ENCODE measurements around the gene TMEM258. TPM values are rescaled to one million over a fixed set of nuclear protein-coding genes. Genes with fewer than 3 reads are reported as not detected.

TMEM258 gene
- total RNA-seq, 2 donors from 2014 or later = 8.6 to 29.1 TPM

GRCh38 chr11:61785837-61786402 is 6.5 kb downstream of the TMEM258 start:
- no peaks in the 10 kb centered on the region for H3K27me3 ChIP-seq
- no peak overlapping the region for H3K27ac ChIP-seq
- WGBS, 2 donors = 83% methylated on average over 4 to 11 of the region's 11 CpGs
- peaks cover 9% of the 10 kb centered on the region for H3K4me1 ChIP-seq
- no peaks in the 10 kb centered on the region for H3K9me3 ChIP-seq
- no peak for TF ChIP-seq CTCF (IDR thresholded peaks at IDR 0.05)
- TF ChIP-seq POLR2A (IDR thresholded peaks at IDR 0.05) = no peak
- ATAC-seq (no peak), DNase-seq (no peak)
- intact Hi-C loops (cut with DNase I) = no loop called here
- no peak overlapping the region for H3K4me3 ChIP-seq
- H3K36me3 ChIP-seq (replicated peaks in 1 of 2; ENCODE audit: insufficient read depth in 1 of 2, low read depth in 2 of 2) = peaks cover 0 to 49% of the 10 kb centered on the region in 2 donors

- TF ChIP-seq CTCF (IDR thresholded peaks at IDR 0.05) (no peak), POLR2A (IDR thresholded peaks at IDR 0.05) (no peak)
- H3K27me3 ChIP-seq = no peaks in the 10 kb centered on the region
- peaks cover 3% of the 10 kb centered on the region for H3K4me1 ChIP-seq
- no peak for DNase-seq
- WGBS, 2 donors = 70 to 76% methylated on average over 6 to 7 of the region's 7 CpGs
- H3K4me3 ChIP-seq = no peak overlapping the region
- H3K36me3 ChIP-seq (replicated peaks in 1 of 2; ENCODE audit: insufficient read depth in 1 of 2, low read depth in 2 of 2) = peaks cover 0 to 49% of the 10 kb centered on the region in 2 donors
- ATAC-seq = no peak
- no peak overlapping the region for H3K27ac ChIP-seq
- no peaks in the 10 kb centered on the region for H3K9me3 ChIP-seq
- intact Hi-C loops (cut with DNase I) = loop anchor here (5.0 kb wide), 1 partner anchor 42 kb away; no protein-coding TSS in a partner anchor
Measured at GRCh38 chr11:61784506-61784805, 7.9 kb downstream of the TMEM258 start.

GRCh38 chr11:61783717-61784505 is 8.5 kb downstream of the TMEM258 start:
- no peaks in the 10 kb centered on the region for H3K4me1 ChIP-seq
- H3K27ac ChIP-seq = no peak overlapping the region
- H3K27me3 ChIP-seq = no peaks in the 10 kb centered on the region
- no peaks in the 10 kb centered on the region for H3K9me3 ChIP-seq
- DNase-seq = no peak
- H3K4me3 ChIP-seq = no peak overlapping the region
- no peak for ATAC-seq
- WGBS, 2 donors = 75 to 77% methylated on average over 11 to 13 of the region's 13 CpGs
- intact Hi-C loops (cut with DNase I) = loop anchor here (5.0 kb wide), 1 partner anchor 42 kb away; no protein-coding TSS in a partner anchor
- TF ChIP-seq CTCF (IDR thresholded peaks at IDR 0.05) = no peak
- TF ChIP-seq POLR2A (IDR thresholded peaks at IDR 0.05) = no peak
- H3K36me3 ChIP-seq (replicated peaks in 1 of 2; ENCODE audit: insufficient read depth in 1 of 2, low read depth in 2 of 2) = peaks cover 0 to 44% of the 10 kb centered on the region in 2 donors

GRCh38 chr11:61782841-61783240 is 9.6 kb downstream of the TMEM258 start:
- intact Hi-C loops (cut with DNase I) = loop anchor here (5.0 kb wide), 1 partner anchor 41 kb away; no protein-coding TSS in a partner anchor
- no peak overlapping the region for H3K27ac ChIP-seq
- ATAC-seq = no peak
- H3K36me3 ChIP-seq (replicated peaks in 1 of 2; ENCODE audit: insufficient read depth in 1 of 2, low read depth in 2 of 2) = peaks cover 0 to 39% of the 10 kb centered on the region in 2 donors
- no peaks in the 10 kb centered on the region for H3K27me3 ChIP-seq
- DNase-seq = no peak
- no peak overlapping the region for H3K4me3 ChIP-seq
- H3K9me3 ChIP-seq = no peaks in the 10 kb centered on the region
- TF ChIP-seq POLR2A (IDR thresholded peaks at IDR 0.05) (no peak), CTCF (IDR thresholded peaks at IDR 0.05) (no peak)
- WGBS, 2 donors = 77% methylated on average over 11 of the region's 11 CpGs; no CpG with 5 or more reads in 1 of the 2 donors
- peaks cover 4% of the 10 kb centered on the region for H3K4me1 ChIP-seq

Data from body of pancreas (tissue), 4 donors.